GM21619 (cell line): ENCODE measurements around the gene HBG2.
"Not testable (repeated sequence)": the region's sequence is repeated elsewhere in the genome, so short reads cannot be mapped to it uniquely, and the experiment has no call there.

Source experiments
- ATAC-seq: cut with Tn5 transposase; IDR thresholded peaks from one replicate; pipeline ENCODE4 v1.9.1; 2021; ENCODE audit not compliant: unreplicated experiment

The HBG2 gene

GRCh38 chr11:5282628-5283027 is 28.0 kb upstream of the HBG2 start:
- ATAC-seq, result no peak

DNA sequence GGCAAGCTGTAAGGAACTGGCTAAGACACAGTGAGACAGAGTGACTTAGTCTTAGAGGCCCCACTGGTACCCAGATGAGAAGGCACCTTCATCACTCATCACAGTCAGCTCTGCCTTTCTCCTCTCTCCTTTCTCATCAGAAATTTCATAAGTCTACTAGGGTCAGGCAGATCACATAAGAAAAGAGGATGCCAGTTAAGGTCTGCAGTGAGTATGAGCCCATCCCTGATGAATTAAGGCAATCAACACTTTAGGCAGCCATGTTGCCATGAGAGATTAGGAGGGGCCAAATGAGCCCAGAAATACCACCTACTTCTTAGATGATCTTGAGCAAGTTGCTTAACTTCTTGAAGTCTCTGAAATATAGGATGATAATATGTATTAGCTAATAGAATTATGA is 27.0 kb upstream of the HBG2 start:
- ATAC-seq, result no peak

- peak; percentile 96 for ATAC-seq
Observed at GRCh38 chr11:5280582-5281102, 26.1 kb upstream of the HBG2 start.

DNA sequence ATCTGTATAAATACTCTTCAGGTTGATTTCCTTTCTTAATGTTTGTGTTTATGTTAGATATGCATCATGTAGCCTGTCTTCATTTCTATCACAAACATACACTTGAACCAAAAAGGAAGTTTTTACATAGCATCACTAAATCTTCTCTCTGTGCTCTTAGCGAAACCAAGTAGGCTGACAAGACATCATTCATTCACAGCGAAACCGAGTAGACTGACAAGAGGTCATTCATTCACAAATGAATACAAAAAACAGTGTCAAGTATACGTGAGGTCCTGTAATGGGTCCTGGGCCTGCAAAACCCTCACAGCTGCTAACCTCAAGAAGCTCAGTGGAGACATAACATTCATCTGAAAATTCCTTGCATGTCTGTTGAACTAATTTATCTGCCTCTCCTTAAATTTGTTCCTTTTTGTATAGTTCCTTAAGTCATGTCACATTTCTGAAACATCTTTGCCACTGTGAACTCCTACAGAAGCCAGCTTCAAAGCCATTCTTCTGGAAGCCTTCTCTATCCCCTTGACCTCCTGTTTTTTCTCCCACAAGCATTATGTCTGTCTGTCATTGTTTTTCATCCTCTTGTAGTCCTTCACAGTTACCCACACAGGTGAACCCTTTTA is 25.0 kb upstream of the HBG2 start:
- no peak for ATAC-seq

DNA sequence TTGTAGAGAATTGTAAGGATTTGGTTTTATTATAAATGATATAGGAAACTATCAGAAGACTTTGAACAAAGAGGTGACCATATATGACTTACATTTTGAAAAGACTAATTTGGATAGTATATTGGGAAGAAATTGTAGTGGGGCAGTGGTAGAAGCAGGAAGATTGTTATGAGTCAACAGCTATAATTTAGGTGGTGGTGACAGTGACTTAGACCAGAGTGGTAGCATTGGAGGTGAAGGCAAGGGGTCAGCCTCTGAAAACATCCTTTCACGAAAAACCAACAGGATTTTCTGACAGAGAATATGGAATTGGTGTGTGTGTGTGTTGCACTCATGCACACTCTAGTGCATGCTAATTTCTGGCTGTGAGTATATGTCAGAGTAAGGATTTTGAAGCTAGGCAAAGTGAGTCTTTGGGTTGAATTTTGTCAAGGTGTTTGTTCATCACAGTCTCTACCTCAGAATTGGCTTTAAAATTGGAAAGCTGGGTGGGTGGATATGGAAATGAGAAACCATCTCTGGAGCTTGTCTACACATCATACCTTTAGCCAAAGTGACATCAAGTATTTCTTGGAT is 23.3 kb upstream of the HBG2 start:
- ATAC-seq, result peak; percentile 47

DNA sequence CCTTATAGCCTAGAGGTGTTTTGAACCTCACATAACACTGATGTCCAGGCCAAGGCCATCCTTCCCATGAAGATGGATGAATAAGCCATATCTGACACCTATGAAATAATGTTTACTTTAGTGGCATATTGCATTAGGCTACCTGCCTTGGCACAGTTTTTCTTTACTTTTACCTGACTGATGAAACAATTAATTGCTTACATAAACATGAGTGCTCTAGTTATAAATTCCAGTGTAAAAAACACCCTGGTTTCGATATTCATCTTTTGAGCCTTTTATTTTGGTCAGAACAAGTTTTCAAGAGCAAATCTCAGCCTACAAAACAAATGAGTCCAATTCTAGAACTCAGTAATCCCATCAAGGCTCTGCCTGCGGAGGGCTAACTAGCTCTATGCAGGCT is 22.1 kb upstream of the HBG2 start:
- no peak for ATAC-seq

- ATAC-seq, result no peak
Observed at GRCh38 chr11:5275369-5276110, 21.0 kb upstream of the HBG2 start.

- no peak for ATAC-seq
Observed at GRCh38 chr11:5274395-5274794, 19.8 kb upstream of the HBG2 start.

DNA sequence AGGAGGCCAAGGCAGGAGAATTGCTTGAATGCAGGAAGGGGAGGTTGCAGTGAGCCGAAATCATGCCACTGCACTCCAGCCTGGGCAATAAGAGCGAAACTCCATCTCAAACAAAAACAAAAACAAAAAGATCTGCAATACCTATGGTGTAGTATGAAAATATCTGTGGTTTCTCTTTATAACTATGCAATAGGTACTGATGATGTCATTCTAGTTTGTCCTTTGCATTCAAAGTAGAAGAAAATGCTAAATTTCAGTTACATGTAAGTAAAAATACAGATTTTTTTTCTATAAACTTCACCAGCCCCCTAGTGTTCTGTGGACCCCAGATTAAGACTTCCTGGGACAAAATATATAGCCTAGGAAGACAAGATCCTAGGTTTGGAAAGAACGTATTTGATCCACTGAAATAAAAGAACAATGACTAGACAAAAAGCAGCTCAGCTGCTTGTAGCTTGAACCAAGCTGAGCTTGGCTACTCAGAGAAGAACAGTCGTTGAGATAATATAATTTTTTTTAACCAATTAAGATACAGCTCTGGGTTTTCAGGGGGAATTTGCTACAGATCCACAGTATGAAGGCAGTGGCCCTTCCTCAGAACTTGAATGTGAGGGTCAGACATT is 17.9 kb upstream of the HBG2 start:
- ATAC-seq, result no peak

- no peak for ATAC-seq
Observed at GRCh38 chr11:5269715-5270147, 15.2 kb upstream of the HBG2 start, which contains the start of gene HBE1. HBE1 (minus strand) TSS chr11:5269945; CDS start chr11:5269890, 55 bp downstream.

DNA sequence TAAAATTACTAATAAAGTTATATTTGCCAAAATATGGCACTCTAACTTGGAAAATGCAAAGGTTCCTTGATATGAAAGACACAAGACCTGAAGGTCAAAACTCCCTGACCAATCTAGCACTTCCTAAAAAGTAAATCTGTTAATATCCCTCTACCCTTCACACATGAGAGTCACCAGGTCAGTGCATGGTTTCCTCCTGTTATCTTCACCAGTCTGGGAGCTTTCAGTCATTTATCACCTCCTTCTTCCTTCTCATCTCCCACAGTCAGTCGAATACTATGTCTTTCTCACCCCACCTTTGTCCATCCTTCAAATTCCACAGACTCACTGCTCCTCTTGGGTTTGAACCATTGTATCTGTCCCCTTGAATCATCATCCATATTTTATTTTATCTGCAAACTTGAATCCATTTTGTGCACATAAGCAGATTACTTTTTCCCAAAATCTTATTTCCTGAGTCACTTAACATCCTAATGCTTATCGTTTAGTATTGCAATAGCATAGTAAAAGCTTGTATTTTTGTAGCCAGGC is 12.5 kb upstream of the HBG2 start:
- no peak for ATAC-seq

DNA sequence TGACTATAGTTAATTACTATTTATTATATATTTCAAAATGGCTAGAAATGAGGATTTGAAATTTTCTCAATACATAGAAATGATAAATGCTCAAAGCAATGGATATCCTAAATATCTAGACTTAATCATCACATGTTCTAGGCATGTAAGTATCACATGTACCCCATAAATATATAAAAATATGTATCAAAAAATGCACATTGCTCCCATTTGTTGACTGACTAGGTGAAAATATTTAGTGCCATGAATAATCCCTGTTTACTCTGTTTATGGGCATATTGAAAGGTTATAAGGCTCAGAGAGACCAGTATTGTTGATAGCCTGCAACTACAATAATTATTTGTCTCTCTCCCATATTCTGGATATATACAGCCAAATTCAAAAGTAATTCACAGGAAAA is 12.0 kb upstream of the HBG2 start:
- no peak for ATAC-seq

- no peak for ATAC-seq
Observed at GRCh38 chr11:5265832-5266231, 11.3 kb upstream of the HBG2 start.

DNA sequence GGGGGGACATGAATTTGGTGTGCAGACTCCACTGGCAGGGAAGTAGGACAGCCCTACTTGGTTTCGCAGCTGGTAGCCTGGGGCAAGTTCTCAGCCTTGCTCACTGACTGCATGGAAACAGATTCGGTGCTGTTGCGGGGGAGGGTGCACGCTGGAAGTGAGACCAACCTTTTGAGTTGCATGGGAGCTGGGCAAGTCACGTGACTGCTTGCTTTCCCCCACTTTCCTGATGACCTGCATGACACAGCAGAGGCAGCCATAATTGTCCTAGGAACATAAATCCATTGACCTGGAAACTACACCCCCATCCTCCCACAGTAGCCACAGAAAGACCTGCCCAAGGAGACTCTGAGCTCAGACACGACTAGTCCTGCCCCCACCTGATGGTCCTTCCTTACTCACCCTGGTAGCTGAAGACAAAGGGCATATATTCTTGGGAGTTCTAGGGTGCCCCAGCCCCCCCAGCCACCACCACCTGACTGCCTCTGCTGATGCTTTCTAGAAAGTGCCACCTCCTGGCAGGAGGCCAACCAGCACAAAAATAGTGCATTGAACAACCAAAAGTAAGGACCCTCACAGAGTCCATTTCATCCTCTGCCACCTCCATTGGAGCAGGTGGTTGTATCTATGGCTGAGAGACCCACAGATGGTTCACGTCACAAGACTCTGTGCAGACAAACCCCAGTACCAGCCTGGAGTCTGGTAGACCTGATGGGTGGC is 4.1 kb upstream of the HBG2 start:
- no peak for ATAC-seq

DNA sequence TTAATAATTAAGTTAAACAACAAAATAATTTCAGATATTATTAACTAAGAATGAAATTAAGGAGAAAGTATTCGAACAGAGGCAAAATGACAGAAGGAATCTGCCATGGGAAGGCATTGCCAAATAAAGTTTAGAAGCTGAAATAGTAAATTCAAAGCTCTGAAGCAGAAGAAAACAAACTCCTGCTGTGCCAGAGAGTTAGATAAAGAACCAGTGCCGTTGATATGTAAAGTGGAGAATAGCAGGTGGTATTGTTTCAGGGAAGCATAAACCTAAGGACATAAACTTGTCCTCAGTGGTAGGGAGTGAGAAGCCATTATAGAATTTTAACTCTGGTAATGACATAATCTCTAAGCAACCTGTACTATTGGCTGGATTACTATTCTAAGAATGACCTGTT is 2.7 kb upstream of the HBG2 start:
- no peak for ATAC-seq

GRCh38 chr11:5254023-5254422 is 558 bp downstream of the HBG2 start:
- not testable (repeated sequence) for ATAC-seq

GRCh38 chr11:5253440-5253839 is 1.1 kb downstream of the HBG2 start:
- ATAC-seq, result not testable (repeated sequence)

- ATAC-seq, result no peak
Observed at GRCh38 chr11:5252919-5253265, 1.7 kb downstream of the HBG2 start.

DNA sequence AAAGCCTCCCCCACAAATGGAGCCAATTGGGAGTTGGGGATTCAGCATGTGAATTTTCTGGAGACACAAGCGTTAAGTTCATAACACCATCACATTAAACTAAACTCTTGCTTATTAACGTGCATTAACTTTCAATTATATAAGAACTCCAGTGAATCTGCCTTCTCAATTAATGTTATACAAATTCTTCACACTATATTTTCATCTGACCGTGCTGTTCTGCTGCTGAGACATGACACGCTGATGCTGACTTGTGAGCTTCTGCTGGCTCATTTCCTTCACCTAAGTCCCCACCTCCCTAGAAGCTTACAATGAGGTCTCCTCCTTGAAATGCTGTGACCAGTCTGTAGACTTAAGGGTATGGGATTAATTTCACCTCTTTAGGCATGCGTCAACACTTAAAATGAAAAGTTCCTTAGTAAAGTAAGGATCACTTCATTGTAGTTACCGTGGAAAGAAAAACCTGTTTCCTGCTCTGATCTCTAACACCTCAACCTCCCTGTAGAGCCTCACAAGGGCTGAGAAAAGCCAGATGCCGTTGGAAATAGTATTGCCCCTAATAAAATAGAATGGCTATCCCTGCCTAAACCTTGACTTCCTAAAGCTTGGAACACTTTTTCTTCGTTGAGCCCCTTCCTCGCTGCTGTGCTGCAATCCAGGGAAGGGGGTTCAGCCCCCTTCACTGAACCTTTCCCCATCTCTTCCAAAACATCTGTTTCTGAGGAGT is 2.2 kb downstream of the HBG2 start:
- ATAC-seq, result no peak

DNA sequence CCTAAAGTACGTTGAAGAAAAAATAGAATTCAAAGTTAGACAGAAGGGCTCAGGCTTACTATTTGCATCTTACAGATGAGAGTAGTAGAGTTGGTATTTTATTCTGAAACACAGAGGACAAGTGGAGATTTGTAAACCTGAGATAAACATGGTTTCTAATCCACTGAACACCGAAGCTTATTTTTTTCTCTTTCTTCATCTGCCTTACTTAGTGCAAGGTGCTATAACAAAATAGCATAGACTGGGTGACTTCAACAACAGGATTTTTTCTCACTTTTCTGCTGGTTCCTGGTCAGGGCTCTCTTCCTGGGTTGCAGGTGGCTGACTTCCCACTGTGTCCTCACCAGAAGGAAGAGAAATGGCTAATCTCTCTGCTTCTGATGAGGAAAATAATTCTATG is 2.8 kb downstream of the HBG2 start:
- ATAC-seq, result no peak
